ENCODE data around the gene CMTR2.

Gene CMTR2

DNA sequence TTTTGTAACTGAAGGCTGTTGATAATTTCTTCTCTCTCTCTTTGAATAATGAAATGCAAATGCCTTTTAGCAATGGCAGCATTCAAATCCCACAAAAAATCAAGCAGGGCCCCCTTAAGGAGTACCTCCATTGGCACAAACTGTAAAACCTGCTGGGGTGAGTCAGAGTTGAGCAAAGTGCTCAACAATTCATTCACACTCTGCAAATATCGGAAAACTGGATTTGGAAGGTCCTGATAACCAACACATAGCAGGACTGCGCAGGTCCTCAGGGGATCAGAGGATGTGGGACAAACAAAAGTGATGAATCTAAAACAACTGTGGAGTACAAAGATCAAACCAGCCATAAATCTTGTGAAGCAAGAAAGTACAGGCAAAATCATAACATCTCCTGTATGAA, 5.6 kb downstream of the CMTR2 start:
- ChIA-PET POLR2A (ENCODE audit: low non-redundant PET) (no interaction called here), CTCF (no interaction called here)
- TF ChIP-seq CTCF (conservative IDR thresholded peaks at IDR 0.05; ENCODE audit: low read depth): no peak
- DNase-seq (ENCODE audit: low spot score): no peak
- H3K27ac ChIP-seq: no peak overlapping the region

DNA sequence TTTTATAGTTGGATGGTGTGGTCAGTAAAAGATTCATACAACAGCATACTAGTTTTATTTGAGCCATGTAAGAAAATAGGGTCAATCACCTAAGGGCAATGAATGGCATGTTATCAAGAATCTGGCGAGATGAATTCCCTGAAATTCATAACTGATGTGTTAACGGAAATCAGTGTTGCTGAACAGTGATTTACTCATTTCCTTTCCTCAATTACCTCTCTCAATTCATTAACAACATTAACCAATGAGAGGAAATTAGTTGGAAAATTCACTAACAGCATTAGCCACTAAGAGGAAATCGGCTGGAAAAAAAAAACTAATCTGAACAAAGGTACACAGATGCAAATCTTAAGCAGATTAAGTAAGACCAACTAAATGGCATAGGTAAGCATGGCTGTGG, 6.3 kb downstream of the CMTR2 start:
- ChIA-PET POLR2A (ENCODE audit: low non-redundant PET) (no interaction called here), CTCF (no interaction called here)
- DNase-seq (ENCODE audit: low spot score): no peak
- no peak for TF ChIP-seq CTCF (conservative IDR thresholded peaks at IDR 0.05; ENCODE audit: low read depth)
- H3K27ac ChIP-seq: no peak overlapping the region

- POLR2A ChIA-PET (ENCODE audit: low non-redundant PET): no interaction called here
- DNase-seq (ENCODE audit: low spot score): no peak
- CTCF ChIA-PET: no interaction called here
- no peak for TF ChIP-seq CTCF (conservative IDR thresholded peaks at IDR 0.05; ENCODE audit: low read depth)
- no peak overlapping the region for H3K27ac ChIP-seq
These were observed 12.4 kb downstream of the CMTR2 start for GRCh38 chr16:71276589-71277334.

DNA sequence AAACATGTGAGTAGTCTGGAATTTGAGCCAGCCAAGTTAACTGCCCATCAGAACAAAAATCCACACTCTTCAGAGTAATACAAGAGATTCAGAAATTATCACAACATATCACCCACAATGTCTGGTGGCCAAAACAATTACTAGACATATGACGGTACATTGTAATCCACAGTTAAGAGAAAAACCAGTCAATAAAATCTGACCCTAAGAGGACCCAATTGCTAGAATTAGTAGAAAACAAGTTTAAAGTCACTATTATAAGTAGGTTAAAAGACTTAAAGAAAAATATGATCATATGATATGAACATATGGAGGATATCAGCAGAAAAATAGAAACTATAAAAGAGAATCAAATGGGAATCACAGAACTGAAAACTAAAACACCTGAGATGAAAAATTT, 15.8 kb downstream of the CMTR2 start:
- CTCF ChIA-PET: no interaction called here
- POLR2A ChIA-PET (ENCODE audit: low non-redundant PET): no interaction called here
- H3K27ac ChIP-seq: no peak overlapping the region
- DNase-seq (ENCODE audit: low spot score): no peak
- no peak for TF ChIP-seq CTCF (conservative IDR thresholded peaks at IDR 0.05; ENCODE audit: low read depth)

DNA sequence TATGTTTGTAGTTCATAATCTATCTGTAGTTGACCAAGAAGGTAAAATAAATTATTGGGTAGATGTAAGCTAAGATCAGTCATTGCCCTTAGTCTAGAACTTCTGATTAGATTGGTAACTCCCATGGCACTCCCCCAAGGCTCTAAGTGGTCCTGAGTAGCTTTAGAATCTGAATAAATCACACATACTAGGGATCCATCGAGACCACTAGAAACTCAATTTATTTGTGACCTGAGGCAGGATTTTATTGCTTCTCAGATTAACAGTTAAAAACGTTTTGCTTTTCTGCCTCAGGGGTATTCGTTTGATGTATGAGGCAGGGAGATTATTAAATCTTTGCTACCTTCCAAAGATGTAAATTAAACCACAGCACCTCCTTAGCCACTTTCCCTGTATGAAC, 24.9 kb downstream of the CMTR2 start:
- CTCF ChIA-PET: no interaction called here
- H3K27ac ChIP-seq: no peak overlapping the region
- POLR2A ChIA-PET (ENCODE audit: low non-redundant PET): no interaction called here
- no peak for TF ChIP-seq CTCF (conservative IDR thresholded peaks at IDR 0.05; ENCODE audit: low read depth)
- no peak for DNase-seq (ENCODE audit: low spot score)

DNA sequence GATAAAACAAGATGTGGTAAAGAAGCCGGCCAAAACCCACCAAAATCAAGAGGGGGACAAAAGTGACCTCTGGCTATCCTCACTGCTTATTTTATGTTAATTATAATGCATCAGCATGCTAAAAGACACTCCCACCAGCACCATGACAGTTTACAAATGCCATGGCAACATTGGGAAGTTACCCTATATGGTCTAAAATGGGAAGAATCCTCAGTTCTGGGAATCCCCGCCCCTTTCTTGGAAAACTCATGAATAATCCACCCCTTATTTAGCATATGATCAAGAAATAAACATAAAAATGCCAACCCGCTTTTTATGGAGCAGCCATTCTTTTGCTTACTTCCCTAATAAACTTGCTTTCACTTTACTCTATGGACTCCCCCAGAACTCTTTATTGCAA, 25.6 kb downstream of the CMTR2 start:
- TF ChIP-seq CTCF (conservative IDR thresholded peaks at IDR 0.05; ENCODE audit: low read depth): no peak

More for the DNA sequence above, 25.6 kb downstream of the CMTR2 start:
- no peak for DNase-seq (ENCODE audit: low spot score)
- CTCF ChIA-PET: no interaction called here
- POLR2A ChIA-PET (ENCODE audit: low non-redundant PET): no interaction called here
- H3K27ac ChIP-seq: no peak overlapping the region

All from RWPE1 (cell line).